ENCODE measurements around the gene TNFSF15. TPM values are rescaled to one million over a fixed set of nuclear protein-coding genes. Genes with fewer than 3 reads are reported as not detected.

TNFSF15 gene
- total RNA-seq, 1 experiment from 2014 or later: not detected

DNA sequence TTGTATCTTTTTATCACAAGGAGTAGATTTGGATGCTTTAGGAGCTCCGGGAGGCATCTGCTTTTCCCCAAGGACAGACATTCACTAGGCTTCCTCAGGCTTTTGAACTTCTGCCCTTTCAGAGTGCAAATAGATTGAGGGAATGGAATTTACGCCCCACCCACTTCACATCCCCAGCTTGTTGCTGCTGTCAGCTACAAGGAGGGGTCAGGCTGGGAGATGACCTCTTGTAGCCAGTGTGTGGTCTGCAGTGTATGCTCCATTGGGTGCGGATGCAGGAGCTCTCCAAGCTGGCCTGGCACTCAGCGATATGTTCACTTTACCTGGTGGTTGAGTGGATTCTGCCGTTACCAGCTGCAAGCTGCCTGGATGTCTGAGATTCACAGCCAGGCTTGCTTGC, 6.4 kb downstream of the TNFSF15 start:
- Histone ChIP-seq H2BK5ac (ENCODE audit: insufficient read length, low read length) (no peak overlapping the region), H3K23me2 (ENCODE audit: insufficient read length, low read depth, low read length, poor library complexity, severe bottlenecking) (no peaks in the 10 kb centered on the region), H3K79me1 (ENCODE audit: insufficient read depth, low read depth, low read length, poor library complexity, severe bottlenecking) (no peaks in the 10 kb centered on the region), H3K9me3 (ENCODE audit: control insufficient read depth, low read depth, low read length) (no peaks in the 10 kb centered on the region), H3K27ac (ENCODE audit: insufficient read length, low read depth, low read length) (no peak overlapping the region), H3K4me2 (ENCODE audit: insufficient read depth, insufficient read length, low read length) (no peak overlapping the region), H3K9ac (ENCODE audit: extremely low read depth, insufficient read length, low read length) (no peak overlapping the region), H3K14ac (ENCODE audit: insufficient read depth, low read length) (no peak overlapping the region), H2AFZ (ENCODE audit: low read length) (no peak overlapping the region), H4K91ac (ENCODE audit: insufficient read length, low read depth, low read length) (no peak overlapping the region), H2BK12ac (ENCODE audit: insufficient read length, low read depth, low read length) (no peak overlapping the region), H2BK120ac (ENCODE audit: low read depth, low read length, poor library complexity, severe bottlenecking) (no peak overlapping the region), H3K23ac (ENCODE audit: insufficient read length, low read depth, low read length) (no peak overlapping the region), H3K79me2 (ENCODE audit: insufficient read depth, low read length) (no peaks in the 10 kb centered on the region), H3K27me3 (ENCODE audit: insufficient read depth, low read length) (no peaks in the 10 kb centered on the region), H4K8ac (replicated peaks; ENCODE audit: insufficient read length, low read depth, low read length) (no peak overlapping the region), H3K18ac (ENCODE audit: insufficient read length, low read depth, low read length) (no peak overlapping the region), H2AK5ac (ENCODE audit: insufficient read length, low read length) (no peak overlapping the region), H3K4me1 (ENCODE audit: insufficient read depth, low read length) (peaks cover 6% of the 10 kb centered on the region; the same call in 1 of the 2 replicates), H3K4ac (ENCODE audit: low read depth, low read length) (no peak overlapping the region), H4K5ac (ENCODE audit: insufficient read length, low read depth, low read length) (no peak overlapping the region), H3T11ph (ENCODE audit: low read length) (no peak overlapping the region), H4K20me1 (ENCODE audit: control insufficient read depth, insufficient read depth, insufficient read length) (no peaks in the 10 kb centered on the region), H2BK15ac (ENCODE audit: low read depth, low read length) (no peak overlapping the region), H2BK20ac (ENCODE audit: low read depth, low read length, poor library complexity, severe bottlenecking) (no peak overlapping the region), H3K56ac (ENCODE audit: insufficient read length, low read depth, low read length) (no peak overlapping the region)
- peaks cover 18% of the 10 kb centered on the region in 2 experiments for H3K4me1 Mint-ChIP-seq
- no peak overlapping the region for H3K4me3 Mint-ChIP-seq
- H3K9me3 Mint-ChIP-seq: no peaks in the 10 kb centered on the region
- no CpG with 5 or more reads among the region's 5 CpGs for WGBS (ENCODE audit: extremely low coverage, insufficient read length, low lambda C conversion rate)
- H3K27ac Mint-ChIP-seq: no peak overlapping the region
- no peaks in the 10 kb centered on the region for H3K36me3 Mint-ChIP-seq (ENCODE audit: insufficient read depth in 1 of 3, low read depth in 3 of 3)
- H3K27me3 Mint-ChIP-seq (ENCODE audit: low read depth): peaks cover 39% of the 10 kb centered on the region
- TF ChIP-seq, protein P1, sequence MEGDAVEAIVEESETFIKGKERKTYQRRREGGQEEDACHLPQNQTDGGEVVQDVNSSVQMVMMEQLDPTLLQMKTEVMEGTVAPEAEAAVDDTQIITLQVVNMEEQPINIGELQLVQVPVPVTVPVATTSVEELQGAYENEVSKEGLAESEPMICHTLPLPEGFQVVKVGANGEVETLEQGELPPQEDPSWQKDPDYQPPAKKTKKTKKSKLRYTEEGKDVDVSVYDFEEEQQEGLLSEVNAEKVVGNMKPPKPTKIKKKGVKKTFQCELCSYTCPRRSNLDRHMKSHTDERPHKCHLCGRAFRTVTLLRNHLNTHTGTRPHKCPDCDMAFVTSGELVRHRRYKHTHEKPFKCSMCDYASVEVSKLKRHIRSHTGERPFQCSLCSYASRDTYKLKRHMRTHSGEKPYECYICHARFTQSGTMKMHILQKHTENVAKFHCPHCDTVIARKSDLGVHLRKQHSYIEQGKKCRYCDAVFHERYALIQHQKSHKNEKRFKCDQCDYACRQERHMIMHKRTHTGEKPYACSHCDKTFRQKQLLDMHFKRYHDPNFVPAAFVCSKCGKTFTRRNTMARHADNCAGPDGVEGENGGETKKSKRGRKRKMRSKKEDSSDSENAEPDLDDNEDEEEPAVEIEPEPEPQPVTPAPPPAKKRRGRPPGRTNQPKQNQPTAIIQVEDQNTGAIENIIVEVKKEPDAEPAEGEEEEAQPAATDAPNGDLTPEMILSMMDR (conservative IDR thresholded peaks at IDR 0.05): no peak
- DNase-seq: peak; percentile 40
